Measurements from ENCODE around the gene NMT1.

DNA sequence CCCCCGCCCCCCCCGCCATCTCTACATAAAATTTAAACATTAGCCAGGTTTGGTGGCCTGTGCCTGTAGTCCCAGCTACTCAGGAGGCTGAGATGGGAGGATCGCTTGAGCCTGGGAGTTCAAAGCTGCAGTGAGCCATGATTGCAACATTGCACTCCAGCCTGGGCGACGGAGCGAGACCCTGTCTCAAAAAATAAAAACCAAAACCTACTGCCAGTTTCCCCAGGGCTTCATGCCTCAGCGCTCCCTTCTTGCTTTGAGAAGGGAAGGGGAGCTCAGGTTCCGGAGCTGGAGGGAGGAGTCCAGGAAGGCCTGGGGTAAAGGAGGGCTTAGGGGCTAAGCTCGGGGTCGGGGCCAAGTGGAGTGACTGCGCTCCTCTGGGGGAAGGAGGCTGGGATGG, 50.7 kb downstream of the NMT1 start:
- TF ChIP-seq, protein P1, sequence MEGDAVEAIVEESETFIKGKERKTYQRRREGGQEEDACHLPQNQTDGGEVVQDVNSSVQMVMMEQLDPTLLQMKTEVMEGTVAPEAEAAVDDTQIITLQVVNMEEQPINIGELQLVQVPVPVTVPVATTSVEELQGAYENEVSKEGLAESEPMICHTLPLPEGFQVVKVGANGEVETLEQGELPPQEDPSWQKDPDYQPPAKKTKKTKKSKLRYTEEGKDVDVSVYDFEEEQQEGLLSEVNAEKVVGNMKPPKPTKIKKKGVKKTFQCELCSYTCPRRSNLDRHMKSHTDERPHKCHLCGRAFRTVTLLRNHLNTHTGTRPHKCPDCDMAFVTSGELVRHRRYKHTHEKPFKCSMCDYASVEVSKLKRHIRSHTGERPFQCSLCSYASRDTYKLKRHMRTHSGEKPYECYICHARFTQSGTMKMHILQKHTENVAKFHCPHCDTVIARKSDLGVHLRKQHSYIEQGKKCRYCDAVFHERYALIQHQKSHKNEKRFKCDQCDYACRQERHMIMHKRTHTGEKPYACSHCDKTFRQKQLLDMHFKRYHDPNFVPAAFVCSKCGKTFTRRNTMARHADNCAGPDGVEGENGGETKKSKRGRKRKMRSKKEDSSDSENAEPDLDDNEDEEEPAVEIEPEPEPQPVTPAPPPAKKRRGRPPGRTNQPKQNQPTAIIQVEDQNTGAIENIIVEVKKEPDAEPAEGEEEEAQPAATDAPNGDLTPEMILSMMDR (IDR thresholded peaks at IDR 0.05) = no peak
- TF ChIP-seq EZH2 (IDR thresholded peaks at IDR 0.05) = no peak

Data from neural progenitor cell (in vitro differentiated cells).